Fibroblast of skin of left quadriceps (primary cell): ENCODE data around the gene FAM9C.

Source experiments
- DNase-seq, 2 experiments: peaks; one replicate each; pipeline ENCODE4 v3.0.0-alpha.2; 2013; ENCODE audit warnings: low read depth in 2 of 2

FAM9C gene

DNA sequence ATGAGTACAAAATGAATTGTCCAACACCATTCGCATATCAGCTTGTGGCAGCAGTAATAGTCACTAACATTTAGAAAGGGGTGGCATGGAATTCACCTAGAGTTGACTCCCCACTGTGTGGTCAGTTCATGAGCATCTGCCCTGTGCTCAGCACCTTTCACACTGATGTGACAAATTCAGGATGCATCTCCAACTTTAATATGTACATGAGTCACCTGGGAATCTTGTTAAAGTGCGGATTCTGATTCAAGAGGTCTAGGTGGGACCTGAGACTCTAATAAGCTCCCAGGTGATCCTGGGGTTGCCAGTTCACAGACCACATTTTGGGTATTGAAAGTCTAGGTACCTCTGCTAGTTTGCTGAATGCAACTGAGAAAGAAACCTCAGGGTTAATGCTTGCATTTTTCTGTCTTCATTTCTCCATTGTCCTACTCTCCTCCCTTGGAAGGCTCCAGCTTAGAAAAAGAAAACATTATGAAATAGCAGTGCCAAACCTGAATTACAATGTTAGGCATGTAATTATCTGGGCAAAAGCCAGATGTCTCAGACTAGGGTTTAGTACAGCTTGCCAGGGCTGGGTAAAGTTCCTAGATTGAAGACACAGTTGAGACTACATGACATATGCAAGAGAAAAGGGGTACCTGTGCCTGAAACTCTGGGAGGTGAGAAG lies 36.8 kb downstream of the FAM9C start:
- no peak for DNase-seq

DNA sequence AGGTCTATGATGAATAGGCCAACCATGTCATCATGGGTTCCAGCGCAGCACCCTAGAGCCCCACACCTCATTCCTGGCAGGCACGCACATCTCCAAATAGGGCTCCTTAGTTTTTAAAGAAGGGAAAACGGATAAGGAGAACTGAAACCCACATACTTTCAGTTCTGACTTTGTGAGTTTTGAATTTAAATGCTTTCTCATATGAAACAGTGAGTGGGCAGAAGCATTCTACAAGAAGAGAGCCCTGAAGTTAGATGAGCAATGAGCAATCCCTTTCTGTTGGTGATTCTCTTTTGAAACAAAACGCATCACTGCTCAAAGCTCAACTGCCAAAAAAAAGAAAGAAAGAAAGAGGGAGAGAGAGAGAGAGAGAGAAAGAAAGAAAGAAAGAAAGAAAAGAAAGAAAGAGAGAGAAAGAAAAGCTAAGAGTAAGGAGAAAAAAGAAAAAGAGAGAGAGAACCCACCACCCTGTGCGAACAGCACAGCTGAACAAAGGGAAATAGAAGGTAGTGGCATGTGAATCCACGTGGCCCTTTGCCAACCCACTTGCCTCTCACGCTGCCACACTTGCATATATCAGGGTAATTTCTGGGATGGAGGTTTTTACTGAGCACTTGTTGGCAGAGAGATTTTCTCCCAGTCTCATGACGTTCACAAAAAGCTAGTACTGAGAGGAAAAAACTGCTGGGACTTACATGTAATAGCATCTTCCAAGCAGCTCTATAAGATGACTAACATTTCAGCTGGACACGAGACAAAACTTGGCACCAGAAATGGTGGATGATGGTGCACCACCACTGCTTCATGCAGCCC lies 38.6 kb downstream of the FAM9C start:
- DNase-seq, result no peak

DNA sequence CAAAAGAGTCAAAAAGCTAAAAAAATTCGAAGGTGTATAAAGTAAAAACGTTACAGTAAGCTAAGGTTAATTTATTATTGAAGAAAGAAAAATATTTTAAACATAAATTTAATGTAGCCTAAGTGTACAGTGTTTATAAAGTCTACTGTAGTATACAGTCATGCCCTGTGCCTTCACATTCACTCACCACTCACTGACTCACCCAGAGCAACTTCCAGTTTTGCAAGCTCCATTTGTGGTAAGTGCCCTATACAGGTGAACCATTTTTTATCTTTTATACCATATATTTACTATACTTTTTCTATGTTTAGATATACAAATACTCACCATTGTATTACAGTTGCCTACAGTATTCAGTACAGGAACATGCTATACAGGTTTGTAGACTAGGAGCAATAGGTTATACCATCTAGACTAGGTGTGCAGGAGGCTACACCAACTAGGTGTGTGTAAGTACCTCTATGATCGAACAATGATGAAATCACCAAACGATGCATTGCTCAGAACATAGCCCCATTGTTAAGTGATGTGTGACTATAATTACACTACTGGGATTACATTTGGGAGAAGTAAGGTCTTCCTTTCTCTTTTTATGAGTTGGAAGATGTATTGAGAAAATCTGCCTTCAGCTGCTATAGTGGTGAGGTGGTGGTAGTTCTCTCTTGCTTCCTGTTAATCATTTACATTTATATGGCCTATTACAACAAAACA lies 42.3 kb downstream of the FAM9C start:
- DNase-seq, result no peak

DNA sequence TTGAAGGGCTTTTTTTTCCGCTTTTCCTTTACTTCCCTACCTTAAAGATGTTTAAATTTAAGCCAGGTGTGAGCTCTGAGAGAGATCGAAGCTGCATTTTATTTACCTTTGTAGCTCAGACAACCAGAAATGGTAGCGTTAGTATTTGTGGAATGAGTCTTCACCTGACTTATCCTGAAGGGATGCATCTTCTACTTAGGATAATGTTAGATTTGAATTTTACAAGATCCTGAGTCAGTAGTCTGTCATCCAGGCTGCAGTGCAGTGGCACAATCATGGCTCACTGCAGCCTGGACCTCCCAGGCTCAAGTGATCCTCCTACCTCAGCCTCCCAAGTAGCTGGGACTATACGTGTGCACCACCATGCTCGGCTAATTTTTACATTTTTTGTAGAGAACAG lies 43.3 kb downstream of the FAM9C start:
- no peak for DNase-seq

DNA sequence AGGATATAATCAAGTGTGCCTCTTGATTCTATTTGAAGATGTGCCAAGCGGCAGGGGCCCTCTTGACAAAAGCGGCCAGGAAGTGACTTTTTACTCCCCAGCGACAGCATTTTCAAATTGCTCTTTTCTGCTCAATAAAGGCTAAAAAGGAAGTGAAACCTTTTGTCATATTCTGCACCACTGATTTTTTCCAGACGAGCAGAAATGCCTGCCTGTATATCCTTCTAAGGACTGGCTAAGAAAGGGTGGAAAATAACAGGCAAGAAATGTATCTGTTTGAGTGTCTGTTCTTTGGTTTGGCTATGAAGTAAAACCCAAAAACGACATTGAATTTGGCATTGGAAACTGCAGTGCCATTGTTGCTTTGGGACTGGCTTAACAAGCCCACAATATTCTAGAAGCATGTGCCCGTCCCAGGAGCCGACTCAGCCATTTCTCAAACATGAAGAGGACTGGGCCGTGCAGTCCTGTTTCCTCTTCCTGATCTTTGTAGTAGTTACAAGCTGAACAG lies 44.1 kb downstream of the FAM9C start:
- no peak for DNase-seq

DNA sequence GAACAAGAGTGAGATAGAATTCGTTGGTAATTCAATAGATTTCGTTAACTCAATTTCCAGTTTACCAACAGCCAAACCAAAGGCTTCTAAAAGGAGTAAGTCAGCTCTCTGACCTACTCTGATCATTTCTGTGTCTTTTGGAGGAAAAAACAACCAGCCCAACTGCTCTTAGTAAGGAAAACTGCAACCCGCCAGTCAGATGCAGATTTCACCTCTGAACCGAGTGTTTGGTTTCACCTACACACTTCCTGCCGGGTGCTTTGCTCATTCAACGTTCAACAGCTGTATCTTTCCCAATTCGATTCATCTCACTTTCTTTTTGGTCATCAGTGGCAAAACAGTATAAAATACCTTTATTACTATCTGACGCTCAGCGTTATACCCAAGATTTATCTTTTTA lies 45.0 kb downstream of the FAM9C start:
- DNase-seq, result no peak

DNA sequence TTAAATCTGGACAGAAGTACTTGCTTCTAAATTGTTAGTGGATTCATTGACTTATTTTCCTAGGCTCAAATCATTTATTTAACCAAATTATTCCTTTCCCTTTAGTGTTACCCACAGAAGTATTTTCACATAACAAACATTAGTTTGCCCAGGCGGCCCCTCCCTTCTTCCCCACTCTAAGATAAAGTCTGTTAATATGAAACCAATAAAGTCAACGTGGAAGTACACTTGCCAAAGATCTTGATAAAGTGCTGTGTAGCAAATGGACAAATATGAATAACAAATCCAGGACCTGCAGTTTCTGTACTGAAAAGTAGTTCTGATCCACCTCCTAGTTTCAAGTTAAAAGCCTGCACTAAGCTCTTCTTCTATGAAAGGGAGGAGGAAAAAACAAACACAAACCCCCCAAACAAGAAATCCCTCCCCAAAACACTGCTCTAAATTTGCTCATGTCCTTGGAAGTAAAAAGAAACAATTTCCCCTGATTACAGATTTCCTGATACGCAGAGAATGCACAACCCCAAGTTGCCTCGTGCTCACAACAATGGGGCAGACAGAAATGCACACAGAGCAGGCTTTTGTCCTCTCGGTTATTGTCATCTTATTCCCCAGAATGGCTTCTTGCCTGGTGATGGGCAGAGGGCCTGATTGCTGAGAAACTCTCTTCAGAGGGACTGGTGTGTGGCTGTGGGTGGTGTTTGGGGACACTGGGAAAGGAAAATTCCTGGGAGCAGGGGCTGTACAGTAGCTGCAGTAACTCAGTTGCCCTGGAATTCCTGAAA lies 46.3 kb downstream of the FAM9C start:
- no peak for DNase-seq

DNA sequence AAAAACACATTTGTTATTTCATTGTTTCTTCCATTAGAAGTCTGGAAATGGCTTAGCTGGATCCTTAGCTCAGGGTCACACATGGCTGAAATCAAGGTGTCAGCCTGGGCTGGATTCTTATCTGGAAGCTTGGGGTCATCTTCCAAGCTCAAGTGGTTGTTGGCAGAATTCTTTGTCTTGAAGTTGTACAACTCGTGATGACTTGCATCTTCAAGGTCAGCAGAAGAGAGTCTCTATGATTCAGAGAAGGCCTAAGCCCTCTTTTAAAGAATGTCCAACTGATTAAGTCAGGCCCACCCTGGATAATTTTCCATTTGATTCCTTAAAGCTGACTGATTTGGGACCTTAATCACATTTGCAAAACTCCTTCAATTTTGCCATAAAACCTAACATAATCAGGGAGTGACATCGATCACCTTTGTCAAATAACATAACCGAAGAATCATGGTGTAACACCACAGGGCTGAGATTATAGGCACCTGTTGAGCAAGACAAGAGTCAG lies 47.4 kb downstream of the FAM9C start:
- no peak for DNase-seq

DNA sequence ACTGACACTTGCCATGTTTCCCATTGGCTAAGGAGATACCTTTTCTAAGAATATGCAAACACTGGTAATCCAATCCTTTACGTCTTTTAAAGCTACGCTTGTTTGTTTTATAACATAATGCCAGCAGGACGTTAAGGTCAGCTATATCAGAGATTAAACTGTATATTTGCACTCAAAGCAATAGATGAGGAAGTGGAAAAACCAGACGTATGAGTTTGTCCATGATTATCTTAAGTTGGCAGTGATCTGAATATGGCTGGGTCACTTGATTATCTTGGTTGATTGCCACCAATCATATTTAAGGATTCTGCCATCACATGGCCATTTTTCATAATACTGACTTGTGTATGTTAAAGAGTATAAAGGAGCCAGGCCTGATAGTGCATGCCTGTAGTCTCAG lies 50.1 kb downstream of the FAM9C start:
- DNase-seq, result no peak

DNA sequence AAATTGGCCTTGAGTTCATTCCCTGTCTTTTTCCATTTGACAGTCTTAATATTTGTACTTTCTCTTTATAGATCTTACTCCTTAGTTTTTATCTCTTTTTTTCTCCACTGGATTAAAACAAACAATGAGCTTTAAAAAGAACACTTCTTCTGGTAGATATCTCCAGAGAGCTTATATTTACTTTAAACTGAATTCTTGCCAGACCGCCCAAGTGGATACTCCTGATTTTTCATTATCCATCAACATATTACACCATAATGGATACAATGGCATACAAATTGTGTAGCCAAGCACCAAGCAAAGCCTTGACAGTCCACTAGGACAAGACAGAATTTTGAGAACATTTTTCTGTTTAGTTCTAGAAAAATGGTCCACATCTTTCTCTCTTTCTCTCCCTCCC lies 50.6 kb downstream of the FAM9C start:
- no peak for DNase-seq

DNA sequence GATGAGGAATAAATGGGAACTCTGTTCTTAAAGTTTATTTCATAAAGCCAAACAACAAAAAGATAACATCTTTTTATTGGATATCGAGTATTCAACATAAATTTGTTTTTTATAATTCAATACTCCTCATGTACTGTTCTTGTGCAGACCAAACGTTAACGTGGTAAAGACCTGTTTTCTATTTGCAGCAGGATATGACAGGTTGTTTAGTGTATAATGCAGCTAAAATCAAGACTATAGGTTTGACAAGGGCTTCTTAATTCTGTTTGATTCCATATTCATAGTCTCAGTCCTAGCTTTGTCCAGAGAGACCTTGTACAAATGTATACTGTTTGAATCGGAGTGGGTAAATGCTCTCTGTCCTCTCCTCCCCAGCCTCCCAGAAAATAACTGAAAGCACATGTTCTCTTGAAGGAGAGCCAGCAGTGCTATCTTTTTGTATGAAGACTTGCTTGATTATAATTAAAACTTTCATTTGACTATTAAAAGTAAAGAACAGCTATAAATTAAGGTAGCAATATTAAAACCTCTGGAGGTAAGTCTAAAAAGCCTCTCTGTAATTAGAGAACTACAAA lies 51.8 kb downstream of the FAM9C start:
- no peak for DNase-seq

DNA sequence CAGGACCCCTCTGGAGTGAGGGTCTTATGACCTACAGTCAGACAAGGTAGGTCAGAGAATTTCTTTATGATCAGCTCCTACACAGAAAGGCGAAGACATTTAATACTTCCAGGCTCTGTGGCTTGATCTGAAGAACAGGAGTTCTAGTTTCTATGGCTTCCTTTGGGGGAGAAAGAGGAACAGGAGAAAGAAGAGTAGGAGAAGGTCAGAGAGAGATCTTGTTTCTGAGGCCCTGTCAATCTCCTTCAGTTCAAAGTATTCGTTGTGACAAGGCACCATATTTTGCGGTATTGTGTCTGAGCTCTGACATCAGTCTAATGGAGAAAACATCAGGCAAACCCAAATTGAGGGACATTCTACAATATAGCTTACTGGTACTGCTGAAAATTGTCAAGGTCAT lies 52.8 kb downstream of the FAM9C start:
- no peak for DNase-seq

DNA sequence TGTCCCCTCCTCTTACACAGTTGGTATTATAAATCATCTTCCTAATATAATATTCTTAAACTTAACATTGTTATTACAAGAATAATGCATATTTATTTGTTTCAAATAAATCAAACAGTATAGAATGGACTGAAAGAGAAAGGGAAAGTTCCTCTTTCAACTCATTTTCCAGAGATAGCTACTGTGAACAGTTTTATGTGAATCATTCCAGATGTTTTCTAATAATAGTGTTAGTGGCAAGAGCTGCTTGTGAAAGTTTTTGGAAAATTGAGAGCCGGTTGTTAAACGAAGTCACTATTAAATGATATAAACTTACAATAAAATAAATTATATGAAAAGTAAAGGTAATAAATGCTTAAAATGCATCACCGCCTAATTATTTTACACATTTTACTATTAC lies 55.0 kb downstream of the FAM9C start:
- DNase-seq, result no peak

DNA sequence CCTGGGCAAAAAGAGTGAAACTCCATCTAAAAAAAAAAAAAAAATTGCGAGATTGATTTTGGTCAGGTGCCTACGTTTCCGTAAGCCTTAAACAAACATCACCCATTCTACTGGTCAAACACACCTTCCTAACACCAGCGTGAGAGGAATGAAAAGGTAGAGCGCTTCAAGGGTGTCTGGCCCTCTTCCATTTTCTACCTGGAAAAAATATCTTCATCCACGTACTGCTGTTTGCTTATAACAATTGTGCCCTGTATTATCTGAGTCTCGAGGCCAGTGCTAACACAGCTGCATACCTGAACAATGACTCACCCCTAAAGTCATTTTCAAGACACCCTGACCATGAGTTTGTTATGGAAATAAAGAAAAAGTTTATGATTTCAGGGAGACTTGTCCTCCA lies 55.6 kb downstream of the FAM9C start:
- no peak for DNase-seq

DNA sequence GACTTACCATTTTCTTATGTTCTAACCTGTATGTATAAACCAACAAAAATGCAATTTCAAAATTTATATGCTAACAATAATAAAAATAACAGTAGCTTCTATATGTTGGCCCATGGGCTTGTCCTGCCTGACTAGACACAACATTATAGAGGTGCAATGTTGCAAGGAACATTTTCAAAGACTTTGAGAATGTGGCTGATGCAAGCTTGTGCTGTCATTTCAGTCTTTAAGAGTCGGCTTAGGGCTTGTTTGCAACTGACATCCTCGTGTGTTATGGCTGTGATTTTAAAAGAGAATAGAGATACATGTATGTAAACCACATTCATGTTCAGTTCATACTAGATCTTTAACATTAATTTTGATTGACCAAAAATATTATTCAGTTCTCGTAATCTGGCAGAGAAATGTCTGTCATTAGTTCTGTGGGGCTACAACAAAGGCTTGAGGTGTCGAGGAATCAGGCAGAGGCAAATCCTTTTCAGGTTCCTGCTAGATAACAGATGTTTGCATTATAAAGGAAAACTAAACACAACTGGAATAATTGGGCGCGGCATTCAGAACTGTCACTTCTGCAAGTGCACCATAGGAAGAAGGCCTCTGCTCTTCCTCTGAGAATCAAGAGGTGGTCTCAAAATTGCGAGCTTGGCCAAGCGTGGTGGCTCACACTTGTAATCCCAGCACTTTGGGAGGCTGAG lies 56.4 kb downstream of the FAM9C start:
- no peak for DNase-seq

DNA sequence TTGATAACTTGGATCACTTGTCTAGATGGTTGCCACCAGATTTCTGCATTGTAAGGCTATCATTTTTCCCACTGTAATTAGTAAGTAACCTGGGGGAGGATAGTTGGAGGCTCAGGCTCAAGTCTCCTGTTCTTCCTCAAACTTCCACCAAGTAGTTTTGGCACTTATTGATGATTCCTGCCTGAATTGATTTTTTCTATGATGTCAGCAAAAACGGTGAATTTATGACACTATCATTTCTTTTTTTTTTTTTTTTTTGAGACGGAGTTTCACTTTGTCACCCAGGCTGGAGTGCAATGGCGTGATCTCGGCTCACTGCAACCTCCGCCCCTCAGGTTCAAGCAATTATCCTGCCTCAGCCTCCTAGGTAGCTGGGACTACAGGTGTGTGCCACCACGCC lies 57.1 kb downstream of the FAM9C start:
- no peak for DNase-seq

DNA sequence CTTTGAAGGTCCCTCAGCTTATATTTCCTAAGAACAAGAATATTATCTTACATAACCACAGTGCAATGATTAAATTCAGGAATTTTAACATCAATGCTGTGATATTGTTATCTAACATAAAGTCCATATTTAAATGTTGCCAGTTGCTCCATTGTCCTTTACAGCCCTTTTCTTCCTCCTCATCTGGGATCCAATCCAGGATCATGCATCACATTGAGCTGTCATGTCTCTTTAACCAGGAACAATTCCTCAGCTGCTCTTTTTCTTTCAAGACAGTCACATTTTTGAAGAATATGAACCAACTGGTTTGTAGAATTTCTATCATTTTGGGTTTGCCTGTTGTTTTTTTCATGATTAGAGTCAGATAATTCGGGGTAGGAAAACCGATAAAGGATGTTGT lies 57.5 kb downstream of the FAM9C start:
- no peak for DNase-seq

DNA sequence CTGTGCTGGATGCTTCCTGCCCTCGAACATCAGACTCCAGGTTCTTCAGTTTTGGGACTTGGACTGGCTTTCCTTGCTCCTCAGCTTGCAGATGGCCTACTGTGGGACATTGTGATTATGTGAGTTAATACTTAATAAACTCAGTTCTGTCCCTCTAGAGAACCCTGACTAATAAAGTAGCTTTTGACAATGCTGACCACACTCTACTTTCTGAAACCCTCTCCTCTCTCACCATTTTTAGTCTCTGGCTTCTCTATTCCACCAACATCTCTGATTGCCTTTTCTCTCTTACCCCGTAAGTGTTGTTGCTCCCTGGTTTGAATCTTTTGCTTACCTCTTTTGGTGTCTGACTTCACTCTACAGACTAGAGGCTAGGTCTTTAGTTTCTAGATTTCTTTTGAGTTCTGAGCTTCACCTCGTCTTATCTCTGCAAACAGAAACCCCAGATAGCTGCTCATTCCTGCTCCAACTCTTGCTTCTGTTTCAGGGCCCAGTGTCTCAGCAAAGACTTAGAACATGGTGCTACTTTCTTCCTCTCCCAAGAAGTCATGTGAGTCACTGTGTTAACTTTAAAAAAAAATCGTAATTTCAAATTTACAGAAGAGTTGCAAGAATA lies 58.1 kb downstream of the FAM9C start:
- no peak for DNase-seq
